Left ventricle myocardium inferior (tissue), 1 donor: ENCODE results near the gene SRP9. TPM values are rescaled to one million over a fixed set of nuclear protein-coding genes. Genes with fewer than 3 reads are reported as not detected.
"Not testable (repeated sequence)": the region's sequence is repeated elsewhere in the genome, so short reads cannot be mapped to it uniquely, and the experiment has no call there.

Experiments used
- DNase-seq: peaks from one replicate; pipeline ENCODE4 v3.0.0-alpha.2; 2020
- H3K27ac ChIP-seq: fragments of 200-600 bp; replicated peaks from 2 replicates; pipeline ENCODE4 v1.8.0; 2021
- H3K27me3 ChIP-seq: fragments of 200-600 bp; 2 replicates; pipeline ENCODE4 v1.8.0; 2021; ENCODE audit warnings: low read depth
- H3K36me3 ChIP-seq: fragments of 200-600 bp; 2 replicates; pipeline ENCODE4 v1.8.0; 2021
- H3K4me1 ChIP-seq: fragments of 200-600 bp; 2 replicates; pipeline ENCODE4 v1.8.0; 2021
- H3K4me3 ChIP-seq: fragments of 200-600 bp; 2 replicates; pipeline ENCODE4 v1.8.0; 2021; ENCODE audit warnings: mild to moderate bottlenecking, moderate library complexity
- H3K9me3 ChIP-seq: fragments of 200-600 bp; replicated peaks from 2 replicates; pipeline ENCODE4 v1.8.0; 2021
- intact Hi-C: fragments of 100-400 bp; cut with micrococcal nuclease; formaldehyde crosslinking; loops from one replicate; pipeline ENCODE4 v1.11.0; 2022
- total RNA-seq: library from RNA; stranded (reverse); fragmentation: NEBNext Ultra II Directional; extraction: Animal tissue kit (Norgen Biotek cat#: 25700); gene quantifications from one replicate; pipeline ENCODE4 v1.2.1, GENCODE V29; 2021
- TF ChIP-seq, protein P1 (sequence below): fragments of 200-600 bp; IDR thresholded peaks from 2 replicates; pipeline ENCODE4 v1.8.0; 2021; ENCODE audit warnings: antibody characterized with exemption, mild to moderate bottlenecking, borderline replicate concordance
- donor health status: DM: no; HTN: yes; CAD: no; lungs with severe emphysema.

SRP9 gene
- total RNA-seq, 1 donor from 2014 or later = 205 TPM

- no peak overlapping the region for H3K4me3 ChIP-seq
- intact Hi-C loops = loop anchor here (10.0 kb wide), 1 partner anchor 66 kb away; no protein-coding TSS in a partner anchor
- no peaks in the 10 kb centered on the region for H3K36me3 ChIP-seq
- no peaks in the 10 kb centered on the region for H3K9me3 ChIP-seq
- H3K4me1 ChIP-seq = peaks cover 55% of the 10 kb centered on the region
- H3K27ac ChIP-seq = no peak overlapping the region
- DNase-seq = no peak
- H3K27me3 ChIP-seq = no peaks in the 10 kb centered on the region
- TF ChIP-seq, protein P1, sequence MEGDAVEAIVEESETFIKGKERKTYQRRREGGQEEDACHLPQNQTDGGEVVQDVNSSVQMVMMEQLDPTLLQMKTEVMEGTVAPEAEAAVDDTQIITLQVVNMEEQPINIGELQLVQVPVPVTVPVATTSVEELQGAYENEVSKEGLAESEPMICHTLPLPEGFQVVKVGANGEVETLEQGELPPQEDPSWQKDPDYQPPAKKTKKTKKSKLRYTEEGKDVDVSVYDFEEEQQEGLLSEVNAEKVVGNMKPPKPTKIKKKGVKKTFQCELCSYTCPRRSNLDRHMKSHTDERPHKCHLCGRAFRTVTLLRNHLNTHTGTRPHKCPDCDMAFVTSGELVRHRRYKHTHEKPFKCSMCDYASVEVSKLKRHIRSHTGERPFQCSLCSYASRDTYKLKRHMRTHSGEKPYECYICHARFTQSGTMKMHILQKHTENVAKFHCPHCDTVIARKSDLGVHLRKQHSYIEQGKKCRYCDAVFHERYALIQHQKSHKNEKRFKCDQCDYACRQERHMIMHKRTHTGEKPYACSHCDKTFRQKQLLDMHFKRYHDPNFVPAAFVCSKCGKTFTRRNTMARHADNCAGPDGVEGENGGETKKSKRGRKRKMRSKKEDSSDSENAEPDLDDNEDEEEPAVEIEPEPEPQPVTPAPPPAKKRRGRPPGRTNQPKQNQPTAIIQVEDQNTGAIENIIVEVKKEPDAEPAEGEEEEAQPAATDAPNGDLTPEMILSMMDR = no peak
These were observed 17.1 kb upstream of the SRP9 start for GRCh38 chr1:225760531-225760930.

GRCh38 chr1:225761395-225761794 is 16.2 kb upstream of the SRP9 start:
- intact Hi-C loops = loop anchor here (10.0 kb wide), 1 partner anchor 67 kb away; no protein-coding TSS in a partner anchor
- H3K27me3 ChIP-seq, H3K36me3 ChIP-seq, DNase-seq, H3K27ac ChIP-seq, H3K9me3 ChIP-seq, H3K4me3 ChIP-seq: not testable (repeated sequence)
- H3K4me1 ChIP-seq = peaks cover 48% of the 10 kb centered on the region

GRCh38 chr1:225762002-225762441 is 15.6 kb upstream of the SRP9 start:
- Histone ChIP-seq H3K27ac (peak overlapping the region; percentile 78), H3K4me3 (no peak overlapping the region), H3K36me3 (no peaks in the 10 kb centered on the region), H3K4me1 (peaks cover 48% of the 10 kb centered on the region), H3K9me3 (no peaks in the 10 kb centered on the region), H3K27me3 (no peaks in the 10 kb centered on the region)
- DNase-seq = no peak
- TF ChIP-seq, protein P1 = no peak
- intact Hi-C loops = loop anchor here (10.0 kb wide), 1 partner anchor 67 kb away; no protein-coding TSS in a partner anchor

DNA sequence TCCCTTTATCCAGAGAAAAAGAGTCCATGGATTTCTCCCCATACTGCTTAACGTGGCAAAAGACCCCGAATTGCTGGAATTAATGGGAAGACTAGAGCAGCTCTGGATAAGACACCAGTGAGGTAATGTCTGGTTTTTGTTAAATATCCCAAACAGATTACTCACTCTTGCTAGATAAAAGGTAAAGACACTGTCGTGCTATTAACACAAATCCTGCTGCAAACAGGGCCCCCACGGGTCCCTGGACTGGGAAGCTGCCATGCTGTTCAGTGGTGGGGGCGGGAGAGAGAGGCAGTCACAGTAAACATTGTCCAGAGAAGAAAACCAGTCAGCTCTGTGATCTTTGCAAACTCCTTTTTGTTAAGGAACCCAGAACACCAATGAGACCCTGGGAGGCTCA is 15.2 kb upstream of the SRP9 start:
- Histone ChIP-seq H3K27me3 (no peaks in the 10 kb centered on the region), H3K4me3 (no peak overlapping the region), H3K4me1 (peaks cover 53% of the 10 kb centered on the region), H3K9me3 (no peaks in the 10 kb centered on the region), H3K27ac (peak overlapping the region; percentile 78), H3K36me3 (no peaks in the 10 kb centered on the region)
- no peak for DNase-seq
- intact Hi-C loops = loop anchor here (10.0 kb wide), 1 partner anchor 68 kb away; no protein-coding TSS in a partner anchor
- TF ChIP-seq, protein P1 = no peak

- Histone ChIP-seq H3K4me1 (peaks cover 59% of the 10 kb centered on the region), H3K27me3 (no peaks in the 10 kb centered on the region), H3K27ac (peak overlapping the region; percentile 78), H3K36me3 (no peaks in the 10 kb centered on the region), H3K4me3 (no peak overlapping the region), H3K9me3 (no peaks in the 10 kb centered on the region)
- no peak for DNase-seq
- intact Hi-C loops = loop anchor here (10.0 kb wide), 1 partner anchor 69 kb away; no protein-coding TSS in a partner anchor
- TF ChIP-seq, protein P1 = no peak
These were observed 13.7 kb upstream of the SRP9 start for GRCh38 chr1:225763716-225764548.
